OCI-LY7 (cell line): ENCODE data around the gene DVL1.
A peak's percentile ranks its signal among the peaks of the same experiment; 100 is the strongest.

Experiments used
- CTCF ChIP-seq: fragments of 200-600 bp; sonication (generic); conservative IDR thresholded peaks from 2 replicates; pipeline ENCODE4 v1.5.1; 2014; ENCODE audit warnings: mild to moderate bottlenecking, antibody characterized with exemption, low read length, moderate library complexity, mixed read lengths
- EZH2phosphoT487 ChIP-seq: fragments of 200-600 bp; sonication (generic); IDR thresholded peaks from 2 replicates; pipeline ENCODE4 v1.6.1; 2018; ENCODE audit warnings: low read depth, borderline replicate concordance, mild to moderate bottlenecking, mixed run types, antibody characterized with exemption, low read length, moderate library complexity, mixed read lengths

DNA sequence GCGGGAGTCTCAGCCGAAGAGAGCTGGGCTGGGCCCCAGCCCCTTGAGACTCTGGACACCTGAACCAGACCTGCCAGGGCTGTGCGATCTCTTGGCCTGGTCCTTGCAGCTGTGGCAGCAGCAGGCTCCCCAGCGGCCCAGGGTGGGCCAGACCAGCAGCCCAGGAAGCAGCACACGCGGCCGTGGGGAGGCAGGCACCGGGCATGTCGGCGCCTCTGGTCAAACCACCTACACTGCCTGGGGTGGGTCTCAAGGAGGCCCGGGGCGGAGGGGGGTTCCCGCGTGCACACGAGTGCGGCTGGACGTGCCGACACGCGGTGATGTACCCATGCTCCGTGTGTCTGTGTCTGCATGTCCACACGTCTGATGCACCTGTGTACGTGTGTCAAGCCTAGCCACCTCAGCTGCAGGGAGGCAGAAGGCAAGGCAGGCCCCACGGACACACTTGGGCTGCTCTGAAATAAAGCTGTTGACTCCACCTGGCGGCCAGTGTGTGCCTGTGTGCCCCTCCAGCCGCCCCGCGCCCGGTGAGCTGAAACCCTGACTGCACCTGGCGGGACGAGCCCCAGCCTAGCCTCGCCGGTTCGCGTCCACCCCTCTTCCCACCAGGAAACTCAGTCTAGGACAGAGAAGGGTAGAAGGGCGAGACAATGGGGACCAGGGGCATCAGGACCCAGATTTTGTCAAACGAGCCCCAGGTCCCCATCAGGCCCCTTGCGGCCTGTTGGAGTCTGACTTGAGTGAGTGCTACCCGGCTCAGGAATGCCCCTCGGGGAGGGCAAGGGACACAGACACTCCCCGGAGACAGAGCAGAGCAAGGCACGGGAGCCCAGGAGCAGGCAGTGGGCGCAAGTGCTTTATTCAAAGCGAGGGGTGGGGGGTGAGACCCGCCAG is 57.4 kb downstream of the DVL1 start:
- TF ChIP-seq CTCF (peak; percentile 85), EZH2phosphoT487 (no peak)
